HUDEP-2 (cell line): ENCODE data around the gene SPOP.
"Not testable (repeated sequence)": the region's sequence is repeated elsewhere in the genome, so short reads cannot be mapped to it uniquely, and the experiment has no call there.

Experiments used
- DNase-seq, 76 experiments: peaks; one replicate each; lab custom pipeline; 2025; ENCODE audit not compliant: unreplicated experiment in 76 of 76; lab: John Stamatoyannopoulos, UW

Gene SPOP

GRCh38 chr17:49659661-49660382, 18.1 kb downstream of the SPOP start:
- no peak for DNase-seq

DNA sequence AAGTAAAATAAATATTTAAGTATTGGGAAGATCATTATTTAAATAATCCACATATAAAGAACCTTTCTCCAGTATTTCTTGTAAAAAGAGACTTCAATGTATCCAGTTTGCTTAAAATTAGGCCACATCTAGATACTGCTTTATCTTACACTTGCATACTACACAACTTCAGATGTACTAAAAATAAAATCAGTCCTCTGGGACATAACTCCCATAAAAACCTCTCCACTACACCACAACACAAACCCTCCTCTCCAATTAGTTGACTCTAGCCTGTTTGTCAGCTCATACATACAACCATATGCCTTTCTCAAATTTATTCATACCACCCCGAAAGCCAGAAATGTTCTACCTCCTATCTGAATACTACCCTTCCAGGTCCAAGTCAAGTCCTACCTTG, 21.6 kb downstream of the SPOP start:
- DNase-seq = no peak

DNA sequence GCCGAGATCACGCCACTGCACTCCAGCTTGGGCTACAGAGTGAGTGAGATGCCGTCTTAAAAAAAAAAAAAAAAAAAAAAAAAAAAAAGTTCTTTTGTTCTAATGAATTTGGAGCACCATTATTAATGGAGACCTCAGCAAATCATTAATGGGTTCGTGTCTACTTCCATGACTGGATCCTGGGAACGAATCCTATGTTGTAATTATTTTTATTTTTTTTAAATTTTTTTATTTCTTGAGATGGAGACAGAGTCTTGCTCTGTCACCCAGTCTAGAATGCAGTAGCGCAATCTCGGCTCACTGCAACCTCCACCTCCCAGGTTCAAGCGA, 30.7 kb downstream of the SPOP start:
- DNase-seq = no peak

DNA sequence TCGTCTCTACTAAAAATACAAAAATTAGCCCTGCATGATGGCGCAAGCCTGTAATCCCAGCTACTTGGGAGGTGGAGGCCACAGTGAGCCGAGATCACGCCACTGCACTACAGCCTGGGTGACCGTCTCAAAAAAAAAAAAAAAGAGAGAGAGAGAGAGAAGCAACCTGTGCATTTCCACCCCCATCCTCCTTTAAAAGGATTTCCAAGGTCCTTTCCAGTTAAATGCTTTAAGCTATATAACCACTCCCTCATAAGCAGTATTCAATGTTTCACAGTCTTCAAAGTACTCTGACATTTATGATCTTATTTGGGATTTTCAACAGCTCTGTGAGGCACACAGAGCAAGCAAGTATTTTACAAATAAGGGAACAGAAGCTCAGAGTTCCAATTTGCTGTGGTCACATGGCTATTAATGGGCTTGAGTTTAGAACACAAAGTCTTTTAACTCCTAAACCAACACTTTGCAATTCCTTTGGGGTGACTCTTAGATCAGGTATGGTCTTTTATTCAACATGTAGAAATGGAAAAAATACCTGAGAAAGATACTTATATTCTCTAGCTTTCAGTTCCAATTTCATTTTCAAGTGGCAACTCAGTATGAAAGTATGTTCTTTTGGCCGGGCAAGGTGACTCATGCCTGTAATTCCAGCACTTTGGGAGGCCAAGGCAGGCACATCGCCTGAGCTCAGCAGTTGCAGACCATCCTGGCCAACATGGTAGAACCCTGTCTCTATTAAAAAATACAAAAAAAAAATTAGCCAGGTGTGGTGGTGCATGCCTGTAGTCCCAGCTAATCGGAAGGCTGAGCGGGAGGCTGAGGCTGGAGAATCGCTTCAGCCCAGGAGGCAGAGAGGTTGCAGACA, 31.3 kb downstream of the SPOP start:
- DNase-seq = no peak

GRCh38 chr17:49646056-49646390, 31.9 kb downstream of the SPOP start:
- not testable (repeated sequence) for DNase-seq

- no peak for DNase-seq
Observed at GRCh38 chr17:49645654-49646053, 32.2 kb downstream of the SPOP start.

GRCh38 chr17:49640556-49640955, 37.3 kb downstream of the SPOP start:
- DNase-seq = no peak

GRCh38 chr17:49638818-49639217, 39.1 kb downstream of the SPOP start:
- DNase-seq = no peak

- DNase-seq = no peak
Observed at GRCh38 chr17:49637739-49638138, 40.2 kb downstream of the SPOP start.

GRCh38 chr17:49637050-49637449, 40.8 kb downstream of the SPOP start:
- DNase-seq = no peak

DNA sequence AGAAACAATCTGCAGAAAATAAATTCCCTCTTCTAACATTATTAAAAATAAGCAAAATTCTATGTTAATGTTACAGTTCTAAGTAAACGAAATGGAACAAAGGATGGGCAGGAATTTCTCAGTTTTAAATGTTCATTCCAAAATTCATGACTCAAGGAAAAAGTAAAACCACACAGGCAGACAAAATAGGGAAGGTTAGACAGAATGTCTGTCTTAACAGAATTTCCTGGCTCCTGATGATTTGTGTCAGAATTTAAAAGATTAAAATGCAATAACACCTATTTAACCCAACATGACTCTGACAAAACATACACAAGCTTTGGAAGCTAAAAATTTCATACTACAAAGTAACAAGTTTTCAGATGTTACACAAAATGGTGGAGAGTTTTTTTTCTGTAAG, 42.8 kb downstream of the SPOP start:
- no peak for DNase-seq

DNA sequence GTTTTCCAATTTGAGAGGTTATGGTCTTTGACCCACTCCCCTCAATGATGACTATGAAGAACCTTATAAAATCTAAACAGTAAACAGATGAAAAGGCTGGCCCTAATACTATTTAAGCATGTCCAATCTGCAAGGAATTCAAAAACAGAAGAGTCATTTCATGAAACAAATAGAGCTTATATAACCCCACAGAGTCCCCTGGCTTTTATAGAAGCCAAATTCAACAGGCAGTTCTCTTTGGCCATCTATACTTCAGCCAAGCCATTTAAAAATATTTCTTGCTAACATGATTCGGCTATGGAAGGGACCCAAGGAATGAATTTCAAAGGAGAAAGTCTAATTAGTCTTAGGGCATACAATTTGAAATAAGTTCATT, 43.4 kb downstream of the SPOP start:
- DNase-seq = no peak

DNA sequence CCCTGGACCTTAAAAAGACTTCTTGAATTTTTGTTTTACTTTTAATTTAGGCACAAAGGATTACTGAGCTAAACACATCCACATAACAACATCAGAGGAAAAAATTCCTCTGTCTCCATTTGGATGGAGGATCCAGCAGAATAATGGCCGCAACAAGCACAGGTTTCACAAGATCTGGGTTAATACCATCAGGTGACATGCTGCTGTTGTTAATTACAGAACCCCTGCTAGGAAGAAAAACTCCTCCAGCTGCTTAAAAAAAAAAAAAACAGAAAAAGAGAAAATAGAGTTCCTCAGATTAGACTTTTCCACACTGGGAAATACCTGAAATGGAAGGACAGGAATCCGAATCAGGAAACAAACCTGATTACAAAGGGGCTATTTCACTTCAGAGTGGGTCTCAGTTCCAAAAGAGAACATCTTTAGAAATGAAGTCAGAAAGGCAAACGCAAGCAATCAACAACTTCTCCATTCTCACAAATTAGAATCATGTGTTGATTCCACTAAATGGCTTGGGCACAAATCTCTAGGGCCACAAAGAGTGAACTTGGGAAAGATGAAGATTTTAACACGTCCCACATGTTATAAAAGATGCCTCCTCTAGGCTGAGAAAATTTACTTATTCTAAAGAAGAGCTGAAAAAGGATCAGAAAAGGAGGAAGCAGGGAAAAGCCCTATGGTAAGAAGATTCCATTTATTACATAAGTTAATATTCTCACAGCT, 44.0 kb downstream of the SPOP start:
- no peak for DNase-seq

GRCh38 chr17:49633250-49633649, 44.6 kb downstream of the SPOP start:
- no peak for DNase-seq

GRCh38 chr17:49632201-49632600, 45.7 kb downstream of the SPOP start:
- no peak for DNase-seq

DNA sequence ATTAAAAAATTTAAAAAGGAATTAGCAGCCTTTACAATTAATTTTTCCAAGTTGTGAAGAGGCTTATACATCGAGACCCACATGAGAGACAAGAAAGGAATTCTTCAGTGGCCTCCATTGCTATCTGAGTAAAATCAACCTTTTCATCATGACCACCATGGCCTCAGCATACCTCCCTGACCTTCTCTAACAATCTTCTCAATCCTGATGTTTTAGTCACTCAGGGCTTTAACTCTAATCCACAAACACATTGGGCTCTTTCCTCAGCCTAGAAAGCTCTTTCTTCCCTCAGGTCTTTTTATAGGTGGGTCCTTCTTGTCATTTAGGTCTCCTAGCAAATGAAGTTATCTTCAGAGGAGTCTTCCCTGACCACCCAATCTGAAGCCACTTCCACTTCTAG, 46.4 kb downstream of the SPOP start:
- DNase-seq = no peak

DNA sequence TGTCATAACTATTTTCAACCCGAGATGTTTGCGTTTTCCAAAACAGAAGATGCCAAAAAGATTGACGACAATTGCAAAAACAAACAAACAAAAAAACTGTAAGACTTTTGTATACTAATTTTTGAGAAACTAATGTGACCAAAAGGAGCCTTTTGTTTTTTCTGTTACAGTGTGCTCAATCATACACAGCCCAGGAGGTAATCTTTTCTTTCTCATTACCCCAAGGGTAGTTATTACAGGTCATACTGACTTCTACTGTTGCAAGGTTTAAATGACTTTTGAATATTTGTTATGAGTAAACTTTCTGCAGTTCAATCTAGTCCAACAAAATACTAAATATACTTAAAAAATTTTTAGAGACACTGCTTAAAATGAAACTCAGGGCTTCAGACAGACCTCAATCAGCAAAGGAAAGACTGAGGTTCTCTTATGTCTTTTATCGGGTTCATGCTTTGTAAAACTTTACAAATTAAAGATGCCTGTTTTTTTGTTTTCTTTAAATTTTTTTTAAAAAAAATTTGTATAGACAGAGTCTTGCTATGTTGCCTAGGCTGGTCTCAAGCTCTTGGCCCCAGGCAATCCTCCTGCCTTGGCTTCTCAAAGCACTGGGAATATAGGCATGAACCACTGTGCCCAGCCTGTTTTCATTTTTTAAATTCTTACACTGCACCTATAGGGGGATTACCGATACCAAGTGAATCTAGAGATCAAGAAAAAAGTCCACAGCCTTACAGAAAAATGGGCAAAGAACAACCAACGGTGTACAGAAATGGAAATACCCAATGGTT, 47.6 kb downstream of the SPOP start:
- no peak for DNase-seq

GRCh38 chr17:49629447-49629846, 48.5 kb downstream of the SPOP start:
- DNase-seq = no peak

DNA sequence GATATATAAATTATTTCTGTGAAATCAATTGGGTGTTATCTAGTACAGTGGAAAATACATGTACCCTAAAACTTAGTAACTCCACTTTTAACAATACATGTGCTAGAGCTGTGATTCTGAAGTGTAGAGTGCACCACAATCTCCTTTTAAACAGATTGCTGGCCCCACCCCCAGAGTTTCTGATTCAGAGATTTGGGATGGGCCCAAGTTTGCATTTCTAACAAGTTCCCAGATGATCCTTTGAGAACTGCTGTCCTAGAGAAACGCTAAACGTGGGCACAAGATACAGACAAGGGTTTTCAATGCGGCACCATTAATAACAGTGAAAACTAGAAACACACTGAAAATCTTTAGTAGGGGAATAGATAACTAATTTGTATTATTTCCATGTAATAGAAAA, 53.0 kb downstream of the SPOP start:
- no peak for DNase-seq

DNA sequence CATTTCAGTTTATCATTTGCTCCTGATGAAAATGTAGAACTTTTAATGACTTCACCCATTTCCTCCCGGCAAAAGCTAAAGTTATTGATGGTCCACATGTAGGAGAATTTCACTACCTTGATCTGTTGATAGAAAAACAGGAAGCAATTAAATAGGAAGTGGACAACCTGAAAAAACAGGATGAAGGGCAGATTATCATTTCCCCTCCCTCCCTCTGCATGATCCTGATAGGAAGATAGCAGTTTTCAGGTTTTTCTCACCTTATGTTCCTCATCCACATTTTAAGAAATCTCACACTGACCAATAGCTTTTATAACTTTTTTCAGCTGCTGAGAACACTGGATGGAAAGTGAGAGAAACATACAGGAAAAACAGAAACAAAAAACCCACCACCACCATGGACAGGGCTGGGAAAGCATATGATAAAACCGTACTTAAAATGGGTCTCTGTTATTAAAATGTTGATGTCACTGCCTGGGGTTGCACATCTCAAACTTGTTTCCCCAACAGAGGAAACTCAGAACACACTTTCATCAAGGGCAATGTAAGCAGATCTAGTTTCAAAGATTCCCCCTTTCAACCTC, 55.9 kb downstream of the SPOP start:
- DNase-seq = no peak

- DNase-seq = no peak
Observed at GRCh38 chr17:49621420-49621819, 56.5 kb downstream of the SPOP start.
